ENCODE data around the gene KCNF1. TPM values are rescaled to one million over a fixed set of nuclear protein-coding genes. Genes with fewer than 3 reads are reported as not detected.

KCNF1 gene
- total RNA-seq, 4 donors from 2014 or later = not detected

GRCh38 chr2:10920764-10921388, 9.1 kb downstream of the KCNF1 start:
- TF ChIP-seq POLR2A (IDR thresholded peaks at IDR 0.05) = no peak
- no peak for TF ChIP-seq POLR2AphosphoS5 (IDR thresholded peaks at IDR 0.05)
- TF ChIP-seq CTCF (IDR thresholded peaks at IDR 0.05) = no peak
- TF ChIP-seq EP300 (IDR thresholded peaks at IDR 0.05) = no peak
- DNase-seq (ENCODE audit: low spot score in 2 of 2) = peak in 1 of 2 donors; percentile 68
- WGBS = 73% methylated on average over 9 of the region's 16 CpGs

GRCh38 chr2:10921525-10921924, 9.8 kb downstream of the KCNF1 start:
- H3K4me1 ChIP-seq = no peaks in the 10 kb centered on the region
- no peak for TF ChIP-seq CTCF (IDR thresholded peaks at IDR 0.05)
- no peak for TF ChIP-seq POLR2AphosphoS5 (IDR thresholded peaks at IDR 0.05)
- no peak for TF ChIP-seq EP300 (IDR thresholded peaks at IDR 0.05)
- TF ChIP-seq POLR2A (IDR thresholded peaks at IDR 0.05) = no peak
- 75% methylated on average over 4 of the region's 6 CpGs for WGBS

More at GRCh38 chr2:10920764-10921388, 9.1 kb downstream of the KCNF1 start:
- H3K4me3 ChIP-seq = no peak overlapping the region
- H3K9me3 ChIP-seq = no peaks in the 10 kb centered on the region
- no peak overlapping the region for H3K27ac ChIP-seq
- peaks cover 45% of the 10 kb centered on the region for H3K27me3 ChIP-seq
- no peaks in the 10 kb centered on the region for H3K4me1 ChIP-seq
- H3K36me3 ChIP-seq = no peaks in the 10 kb centered on the region

GRCh38 chr2:10922307-10923007, 10.7 kb downstream of the KCNF1 start:
- H3K27me3 ChIP-seq = peaks cover 46% of the 10 kb centered on the region
- no peaks in the 10 kb centered on the region for H3K9me3 ChIP-seq
- H3K36me3 ChIP-seq = no peaks in the 10 kb centered on the region
- no peak overlapping the region for H3K27ac ChIP-seq
- 68% methylated on average over 19 of the region's 20 CpGs for WGBS
- H3K4me1 ChIP-seq = no peaks in the 10 kb centered on the region
- TF ChIP-seq POLR2A (IDR thresholded peaks at IDR 0.05) (no peak), POLR2AphosphoS5 (IDR thresholded peaks at IDR 0.05) (no peak), EP300 (IDR thresholded peaks at IDR 0.05) (no peak), CTCF (IDR thresholded peaks at IDR 0.05) (no peak)
- no peak overlapping the region for H3K4me3 ChIP-seq
- peak; percentile 29 to 44 for DNase-seq (ENCODE audit: low spot score in 2 of 2)

More at GRCh38 chr2:10921525-10921924, 9.8 kb downstream of the KCNF1 start:
- Histone ChIP-seq H3K4me3 (no peak overlapping the region), H3K9me3 (no peaks in the 10 kb centered on the region), H3K27ac (no peak overlapping the region), H3K27me3 (peaks cover 46% of the 10 kb centered on the region), H3K36me3 (no peaks in the 10 kb centered on the region)
- DNase-seq (ENCODE audit: low spot score in 2 of 2) = peak in 1 of 2 donors; percentile 76

GRCh38 chr2:10923008-10923375, 11.3 kb downstream of the KCNF1 start:
- no peak overlapping the region for H3K4me3 ChIP-seq
- no peaks in the 10 kb centered on the region for H3K4me1 ChIP-seq
- TF ChIP-seq EP300 (IDR thresholded peaks at IDR 0.05) = no peak
- TF ChIP-seq POLR2A (IDR thresholded peaks at IDR 0.05) = no peak
- no peak for TF ChIP-seq CTCF (IDR thresholded peaks at IDR 0.05)
- no peak for TF ChIP-seq POLR2AphosphoS5 (IDR thresholded peaks at IDR 0.05)
- no peaks in the 10 kb centered on the region for H3K9me3 ChIP-seq
- WGBS = 75% methylated on average over 7 of the region's 7 CpGs
- H3K27me3 ChIP-seq = peaks cover 46% of the 10 kb centered on the region
- H3K36me3 ChIP-seq = no peaks in the 10 kb centered on the region
- no peak overlapping the region for H3K27ac ChIP-seq
- peak; percentile 40 to 56 for DNase-seq (ENCODE audit: low spot score in 2 of 2)

- H3K4me1 ChIP-seq = no peaks in the 10 kb centered on the region
- no peak overlapping the region for H3K4me3 ChIP-seq
- DNase-seq (ENCODE audit: low spot score in 2 of 2) = no peak
- peaks cover 46% of the 10 kb centered on the region for H3K27me3 ChIP-seq
- 89% methylated on average over 6 of the region's 6 CpGs for WGBS
- H3K36me3 ChIP-seq = no peaks in the 10 kb centered on the region
- no peaks in the 10 kb centered on the region for H3K9me3 ChIP-seq
- no peak overlapping the region for H3K27ac ChIP-seq
- TF ChIP-seq POLR2A (IDR thresholded peaks at IDR 0.05) = no peak
- no peak for TF ChIP-seq CTCF (IDR thresholded peaks at IDR 0.05)
- no peak for TF ChIP-seq EP300 (IDR thresholded peaks at IDR 0.05)
- TF ChIP-seq POLR2AphosphoS5 (IDR thresholded peaks at IDR 0.05) = no peak
Observed at GRCh38 chr2:10923965-10924364, 12.2 kb downstream of the KCNF1 start.
